Measurements from ENCODE around the gene IER2. TPM values are rescaled to one million over a fixed set of nuclear protein-coding genes. Genes with fewer than 3 reads are reported as not detected.

IER2 gene
- total and polyA plus RNA-seq, 2 experiments from 2014 or later, result 101 to 325 TPM

DNA sequence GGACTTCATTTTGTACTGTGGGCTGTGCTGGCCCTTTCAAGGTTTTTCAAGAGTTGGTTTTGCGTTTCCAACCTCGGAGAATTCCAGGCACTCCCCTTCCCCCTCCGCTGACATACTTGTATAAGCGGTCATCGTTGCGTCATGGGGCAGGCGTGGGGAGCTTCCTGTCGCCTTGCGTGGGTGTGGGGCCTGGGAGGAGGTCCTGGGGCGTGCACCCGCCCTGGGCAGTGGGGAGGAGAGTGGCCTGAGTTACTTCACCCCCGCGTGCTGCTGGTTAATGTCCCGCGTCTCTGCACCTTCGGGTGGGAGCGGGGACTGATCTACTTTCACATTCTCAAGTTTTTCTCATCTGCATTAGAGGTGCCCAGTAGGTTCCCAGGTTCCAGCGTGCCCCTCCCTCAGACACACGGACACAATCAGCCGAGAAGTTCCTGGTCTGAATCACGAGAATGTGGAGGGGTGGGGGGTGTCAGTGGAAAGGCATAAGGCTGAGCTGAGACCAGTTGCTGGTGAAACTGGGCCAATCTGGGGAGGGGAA is 4.1 kb downstream of the IER2 start:
- H2AFZ ChIP-seq, result no peak overlapping the region
- peak overlapping the region; percentile 96 for H3K4me2 ChIP-seq
- H3K4me3 ChIP-seq, result peak overlapping the region; percentile 90
- no peaks in the 10 kb centered on the region for H3K27me3 ChIP-seq
- 1% methylated on average over 21 of the region's 21 CpGs for WGBS (ENCODE audit: low lambda C conversion rate, missing lambda C conversion rate)
- H4K20me1 ChIP-seq (ENCODE audit: insufficient read depth, poor library complexity, severe bottlenecking), result peaks cover 16% of the 10 kb centered on the region
- no peaks in the 10 kb centered on the region for H3K9me3 ChIP-seq (ENCODE audit: low read depth)
- peak overlapping the region; percentile 99 for H3K27ac ChIP-seq
- H3K79me2 ChIP-seq, result peaks cover 36% of the 10 kb centered on the region
- TF ChIP-seq, protein P1, sequence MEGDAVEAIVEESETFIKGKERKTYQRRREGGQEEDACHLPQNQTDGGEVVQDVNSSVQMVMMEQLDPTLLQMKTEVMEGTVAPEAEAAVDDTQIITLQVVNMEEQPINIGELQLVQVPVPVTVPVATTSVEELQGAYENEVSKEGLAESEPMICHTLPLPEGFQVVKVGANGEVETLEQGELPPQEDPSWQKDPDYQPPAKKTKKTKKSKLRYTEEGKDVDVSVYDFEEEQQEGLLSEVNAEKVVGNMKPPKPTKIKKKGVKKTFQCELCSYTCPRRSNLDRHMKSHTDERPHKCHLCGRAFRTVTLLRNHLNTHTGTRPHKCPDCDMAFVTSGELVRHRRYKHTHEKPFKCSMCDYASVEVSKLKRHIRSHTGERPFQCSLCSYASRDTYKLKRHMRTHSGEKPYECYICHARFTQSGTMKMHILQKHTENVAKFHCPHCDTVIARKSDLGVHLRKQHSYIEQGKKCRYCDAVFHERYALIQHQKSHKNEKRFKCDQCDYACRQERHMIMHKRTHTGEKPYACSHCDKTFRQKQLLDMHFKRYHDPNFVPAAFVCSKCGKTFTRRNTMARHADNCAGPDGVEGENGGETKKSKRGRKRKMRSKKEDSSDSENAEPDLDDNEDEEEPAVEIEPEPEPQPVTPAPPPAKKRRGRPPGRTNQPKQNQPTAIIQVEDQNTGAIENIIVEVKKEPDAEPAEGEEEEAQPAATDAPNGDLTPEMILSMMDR (IDR thresholded peaks at IDR 0.05; ENCODE audit: poor library complexity), result no peak
- TF ChIP-seq EZH2phosphoT487 (IDR thresholded peaks at IDR 0.05; ENCODE audit: low read depth, severe bottlenecking, unreplicated experiment), result no peak
- no peak for TF ChIP-seq EZH2 (IDR thresholded peaks at IDR 0.05; ENCODE audit: borderline replicate concordance)
- peaks cover 14% of the 10 kb centered on the region for H3K4me1 ChIP-seq (ENCODE audit: insufficient read depth)
- no peaks in the 10 kb centered on the region for H3K36me3 ChIP-seq (replicated peaks; ENCODE audit: insufficient read depth, low read depth)
- peak; percentile 88 for DNase-seq (ENCODE audit: low spot score)
- H3K9me2 ChIP-seq (replicated peaks; ENCODE audit: insufficient read depth), result no peaks in the 10 kb centered on the region

DNA sequence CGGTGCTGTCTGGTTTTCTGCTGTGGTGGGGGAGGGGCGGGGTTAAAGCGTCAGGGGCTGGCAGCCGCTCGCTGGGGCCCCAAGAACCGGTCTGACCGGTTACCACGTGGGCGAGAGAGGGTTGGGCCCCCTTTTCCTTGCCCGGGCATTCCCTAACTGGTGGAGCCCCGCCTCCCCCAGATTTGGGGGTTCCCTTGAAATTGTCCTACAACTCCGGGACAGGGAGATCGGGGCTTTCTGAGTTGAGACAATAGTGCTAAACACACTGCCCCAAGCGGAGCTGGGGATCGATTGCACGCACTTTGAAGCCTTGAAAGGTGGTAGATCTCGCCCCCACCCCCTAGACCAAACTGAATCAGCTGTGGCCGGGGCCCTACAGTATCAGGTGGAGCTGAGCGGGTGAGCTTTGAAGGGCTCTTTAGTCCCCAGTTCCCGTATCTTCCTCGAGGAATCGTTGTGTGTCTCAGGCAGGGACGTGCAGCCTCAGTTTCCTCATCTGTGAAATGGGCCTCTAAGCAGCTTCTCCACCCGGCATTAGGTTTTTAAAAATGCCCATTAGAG is 4.8 kb downstream of the IER2 start:
- H3K27me3 ChIP-seq, result no peaks in the 10 kb centered on the region
- no peak overlapping the region for H2AFZ ChIP-seq
- TF ChIP-seq EZH2 (IDR thresholded peaks at IDR 0.05; ENCODE audit: borderline replicate concordance) (no peak), EZH2phosphoT487 (IDR thresholded peaks at IDR 0.05; ENCODE audit: low read depth, severe bottlenecking, unreplicated experiment) (peak; percentile 62)
- TF ChIP-seq, protein P1 (IDR thresholded peaks at IDR 0.05; ENCODE audit: poor library complexity), result peak; percentile 26
- H3K4me1 ChIP-seq (ENCODE audit: insufficient read depth), result peaks cover 12% of the 10 kb centered on the region
- H3K79me2 ChIP-seq, result peaks cover 33% of the 10 kb centered on the region
- peak overlapping the region; percentile 99 for H3K27ac ChIP-seq
- H3K9me3 ChIP-seq (ENCODE audit: low read depth), result no peaks in the 10 kb centered on the region
- H4K20me1 ChIP-seq (ENCODE audit: insufficient read depth, poor library complexity, severe bottlenecking), result peaks cover 16% of the 10 kb centered on the region
- WGBS (ENCODE audit: low lambda C conversion rate, missing lambda C conversion rate), result 3% methylated on average over 18 of the region's 24 CpGs
- peak overlapping the region; percentile 96 for H3K4me2 ChIP-seq
- H3K9me2 ChIP-seq (replicated peaks; ENCODE audit: insufficient read depth), result no peaks in the 10 kb centered on the region
- no peaks in the 10 kb centered on the region for H3K36me3 ChIP-seq (replicated peaks; ENCODE audit: insufficient read depth, low read depth)
- peak overlapping the region; percentile 90 for H3K4me3 ChIP-seq
- peak; percentile 92 for DNase-seq (ENCODE audit: low spot score)

DNA sequence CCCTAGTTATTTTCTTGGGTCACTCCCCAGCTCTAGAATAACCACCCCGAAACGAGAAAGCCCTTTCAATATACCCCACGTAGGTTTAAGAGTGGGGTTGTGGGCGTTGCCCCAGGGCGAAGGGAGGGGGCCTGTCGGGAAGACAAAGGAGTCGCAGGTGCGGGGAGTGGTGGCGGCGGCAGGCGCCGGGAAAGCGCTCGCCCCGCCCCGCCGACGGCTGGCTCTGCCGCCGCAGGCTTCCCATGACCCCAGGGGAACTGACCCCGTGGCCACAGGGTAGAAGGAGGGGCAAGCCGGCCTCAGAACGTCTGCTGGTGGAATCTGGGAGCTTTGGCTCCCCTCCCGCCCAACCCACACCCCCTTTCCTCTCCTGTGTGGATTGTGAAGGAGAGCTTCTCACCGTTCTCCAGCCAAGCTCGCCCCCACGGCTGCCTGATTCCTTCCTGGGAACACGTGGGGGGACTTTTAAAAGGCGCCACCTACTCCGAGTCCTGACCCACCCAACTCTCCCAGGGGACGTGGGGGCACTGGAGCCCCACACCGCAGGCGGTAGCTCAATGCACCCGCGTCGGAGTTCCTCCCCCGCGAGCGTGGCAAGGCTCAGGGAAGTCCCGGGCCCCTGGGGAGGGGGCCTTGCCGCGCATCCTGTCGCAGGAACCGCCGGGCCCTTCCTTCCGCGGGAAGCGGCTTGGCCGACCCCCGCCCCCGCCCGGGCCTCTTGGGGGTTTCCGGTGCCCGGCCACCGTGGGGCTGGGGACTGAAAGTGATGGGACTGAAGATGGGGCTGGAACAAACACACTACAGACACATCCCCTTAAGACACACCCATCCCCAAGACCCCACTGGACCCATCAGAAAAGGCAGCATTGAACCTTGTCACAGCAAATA is 5.5 kb downstream of the IER2 start:
- TF ChIP-seq, protein P1 (IDR thresholded peaks at IDR 0.05; ENCODE audit: poor library complexity), result no peak
- TF ChIP-seq EZH2 (IDR thresholded peaks at IDR 0.05; ENCODE audit: borderline replicate concordance) (no peak), EZH2phosphoT487 (IDR thresholded peaks at IDR 0.05; ENCODE audit: low read depth, severe bottlenecking, unreplicated experiment) (no peak)
- Histone ChIP-seq H3K27ac (peak overlapping the region; percentile 99), H2AFZ (no peak overlapping the region), H3K4me3 (peak overlapping the region; percentile 90), H3K79me2 (peaks cover 30% of the 10 kb centered on the region), H3K4me1 (ENCODE audit: insufficient read depth) (peaks cover 12% of the 10 kb centered on the region), H3K9me3 (ENCODE audit: low read depth) (no peaks in the 10 kb centered on the region), H3K36me3 (replicated peaks; ENCODE audit: insufficient read depth, low read depth) (no peaks in the 10 kb centered on the region), H3K4me2 (peak overlapping the region; percentile 96), H3K27me3 (no peaks in the 10 kb centered on the region), H3K9me2 (replicated peaks; ENCODE audit: insufficient read depth) (no peaks in the 10 kb centered on the region), H4K20me1 (ENCODE audit: insufficient read depth, poor library complexity, severe bottlenecking) (peaks cover 16% of the 10 kb centered on the region)
- 7% methylated on average over 28 of the region's 55 CpGs for WGBS (ENCODE audit: low lambda C conversion rate, missing lambda C conversion rate)
- DNase-seq (ENCODE audit: low spot score), result peak; percentile 92
